ENCODE data around the gene SHLD2. TPM values are rescaled to one million over a fixed set of nuclear protein-coding genes. Genes with fewer than 3 reads are reported as not detected.
"Not testable (repeated sequence)": the region's sequence is repeated elsewhere in the genome, so short reads cannot be mapped to it uniquely, and the experiment has no call there.

The SHLD2 gene
- polyA plus RNA-seq, 3 donors = 10.2 to 16.3 (median 16.2) TPM

GRCh38 chr10:87127048-87127447 lies 32.0 kb downstream of the SHLD2 start:
- H3K27me3 Mint-ChIP-seq (ENCODE audit: low read depth in 3 of 3); H3K79me2 ChIP-seq (ENCODE audit: insufficient read depth, low read length); H3K9me3 ChIP-seq (replicated peaks in 1 of 2; ENCODE audit: control insufficient read depth in 1 of 2, insufficient read depth in 1 of 2, low read length in 2 of 2); H3K36me3 ChIP-seq (replicated peaks in 1 of 2; ENCODE audit: control insufficient read depth in 1 of 2, insufficient read depth in 2 of 2, low read length in 2 of 2); H4K20me1 ChIP-seq (ENCODE audit: insufficient read depth, low read length); H3K27ac Mint-ChIP-seq; DNase-seq; H3K9ac ChIP-seq (ENCODE audit: insufficient read depth, low read length, poor library complexity, severe bottlenecking); H3K4me2 ChIP-seq (replicated peaks; ENCODE audit: extremely low read depth, low read length, poor library complexity, severe bottlenecking); H3K9me3 Mint-ChIP-seq; H3K4me3 Mint-ChIP-seq; H3K4me1 ChIP-seq (ENCODE audit: control insufficient read depth in 1 of 2, insufficient read depth in 2 of 2, low read length in 2 of 2); intact Hi-C loops (cut with micrococcal nuclease); H3K4me1 Mint-ChIP-seq; H3K4me3 ChIP-seq (replicated peaks in 1 of 3; ENCODE audit: low read depth in 2 of 3, low read length in 3 of 3); H3K27me3 ChIP-seq (ENCODE audit: control insufficient read depth in 2 of 2, insufficient read depth in 2 of 2, low read length in 2 of 2); H2AFZ ChIP-seq (ENCODE audit: insufficient read depth, low read depth, low read length, poor library complexity, severe bottlenecking); H3K27ac ChIP-seq (ENCODE audit: low read depth in 1 of 2, low read length in 2 of 2): not testable (repeated sequence)
- WGBS (ENCODE audit: insufficient coverage) = no CpG with 5 or more reads among the region's 2 CpGs
- peaks cover 15 to 16% of the 10 kb centered on the region in 2 donors for H3K36me3 Mint-ChIP-seq

GRCh38 chr10:87127607-87128156 lies 32.7 kb downstream of the SHLD2 start:
- H3K27ac ChIP-seq (ENCODE audit: low read depth in 1 of 2, low read length in 2 of 2); H2AFZ ChIP-seq (ENCODE audit: insufficient read depth, low read depth, low read length, poor library complexity, severe bottlenecking); H4K20me1 ChIP-seq (ENCODE audit: insufficient read depth, low read length); H3K27ac Mint-ChIP-seq; H3K27me3 Mint-ChIP-seq (ENCODE audit: low read depth in 3 of 3); H3K79me2 ChIP-seq (ENCODE audit: insufficient read depth, low read length); H3K9me3 ChIP-seq (replicated peaks in 1 of 2; ENCODE audit: control insufficient read depth in 1 of 2, insufficient read depth in 1 of 2, low read length in 2 of 2); DNase-seq; H3K4me3 ChIP-seq (replicated peaks in 1 of 3; ENCODE audit: low read depth in 2 of 3, low read length in 3 of 3); H3K9me3 Mint-ChIP-seq; H3K4me2 ChIP-seq (replicated peaks; ENCODE audit: extremely low read depth, low read length, poor library complexity, severe bottlenecking); H3K4me3 Mint-ChIP-seq; H3K36me3 ChIP-seq (replicated peaks in 1 of 2; ENCODE audit: control insufficient read depth in 1 of 2, insufficient read depth in 2 of 2, low read length in 2 of 2); intact Hi-C loops (cut with micrococcal nuclease); H3K4me1 ChIP-seq (ENCODE audit: control insufficient read depth in 1 of 2, insufficient read depth in 2 of 2, low read length in 2 of 2); H3K27me3 ChIP-seq (ENCODE audit: control insufficient read depth in 2 of 2, insufficient read depth in 2 of 2, low read length in 2 of 2); H3K9ac ChIP-seq (ENCODE audit: insufficient read depth, low read length, poor library complexity, severe bottlenecking): not testable (repeated sequence)
- H3K4me1 Mint-ChIP-seq = peaks cover 11% of the 10 kb centered on the region
- WGBS (ENCODE audit: insufficient coverage) = no CpG with 5 or more reads among the region's 3 CpGs
- peaks cover 13% of the 10 kb centered on the region in 2 donors for H3K36me3 Mint-ChIP-seq

- H3K9me3 ChIP-seq (replicated peaks in 1 of 2; ENCODE audit: control insufficient read depth in 1 of 2, insufficient read depth in 1 of 2, low read length in 2 of 2); H3K4me2 ChIP-seq (replicated peaks; ENCODE audit: extremely low read depth, low read length, poor library complexity, severe bottlenecking); H3K79me2 ChIP-seq (ENCODE audit: insufficient read depth, low read length); H3K9ac ChIP-seq (ENCODE audit: insufficient read depth, low read length, poor library complexity, severe bottlenecking); H3K4me3 ChIP-seq (replicated peaks in 1 of 3; ENCODE audit: low read depth in 2 of 3, low read length in 3 of 3); H4K20me1 ChIP-seq (ENCODE audit: insufficient read depth, low read length); H3K27me3 ChIP-seq (ENCODE audit: control insufficient read depth in 2 of 2, insufficient read depth in 2 of 2, low read length in 2 of 2); H2AFZ ChIP-seq (ENCODE audit: insufficient read depth, low read depth, low read length, poor library complexity, severe bottlenecking); H3K27ac ChIP-seq (ENCODE audit: low read depth in 1 of 2, low read length in 2 of 2); H3K36me3 ChIP-seq (replicated peaks in 1 of 2; ENCODE audit: control insufficient read depth in 1 of 2, insufficient read depth in 2 of 2, low read length in 2 of 2); H3K4me1 ChIP-seq (ENCODE audit: control insufficient read depth in 1 of 2, insufficient read depth in 2 of 2, low read length in 2 of 2); H3K27me3 Mint-ChIP-seq (ENCODE audit: low read depth in 3 of 3); intact Hi-C loops (cut with micrococcal nuclease); H3K4me3 Mint-ChIP-seq: not testable (repeated sequence)
- DNase-seq = peak; percentile 50 to 70 (median 63)
- Mint-ChIP-seq H3K36me3 (peaks cover 21% of the 10 kb centered on the region in 2 donors), H3K4me1 (peaks cover 13% of the 10 kb centered on the region), H3K27ac (peak overlapping the region in 2 of 7 donors; percentile 18 to 75), H3K9me3 (peaks cover 3 to 11% (median 6%) of the 10 kb centered on the region in 7 donors)
Observed at GRCh38 chr10:87132176-87132575, 37.2 kb downstream of the SHLD2 start.

GRCh38 chr10:87133936-87134335 lies 38.9 kb downstream of the SHLD2 start:
- H3K4me1 ChIP-seq (ENCODE audit: control insufficient read depth in 1 of 2, insufficient read depth in 2 of 2, low read length in 2 of 2); H3K4me3 Mint-ChIP-seq; H3K36me3 ChIP-seq (replicated peaks in 1 of 2; ENCODE audit: control insufficient read depth in 1 of 2, insufficient read depth in 2 of 2, low read length in 2 of 2); H3K9ac ChIP-seq (ENCODE audit: insufficient read depth, low read length, poor library complexity, severe bottlenecking); DNase-seq; H3K27ac ChIP-seq (ENCODE audit: low read depth in 1 of 2, low read length in 2 of 2); H3K9me3 ChIP-seq (replicated peaks in 1 of 2; ENCODE audit: control insufficient read depth in 1 of 2, insufficient read depth in 1 of 2, low read length in 2 of 2); H3K4me3 ChIP-seq (replicated peaks in 1 of 3; ENCODE audit: low read depth in 2 of 3, low read length in 3 of 3); H3K27me3 Mint-ChIP-seq (ENCODE audit: low read depth in 3 of 3); H3K27me3 ChIP-seq (ENCODE audit: control insufficient read depth in 2 of 2, insufficient read depth in 2 of 2, low read length in 2 of 2); H2AFZ ChIP-seq (ENCODE audit: insufficient read depth, low read depth, low read length, poor library complexity, severe bottlenecking); H4K20me1 ChIP-seq (ENCODE audit: insufficient read depth, low read length); intact Hi-C loops (cut with micrococcal nuclease); H3K79me2 ChIP-seq (ENCODE audit: insufficient read depth, low read length); H3K4me2 ChIP-seq (replicated peaks; ENCODE audit: extremely low read depth, low read length, poor library complexity, severe bottlenecking): not testable (repeated sequence)
- H3K27ac Mint-ChIP-seq = peak overlapping the region in 1 of 7 donors; percentile 43
- peaks cover 5 to 17% (median 13%) of the 10 kb centered on the region in 7 donors for H3K9me3 Mint-ChIP-seq
- peaks cover 21 to 27% of the 10 kb centered on the region in 2 donors for H3K36me3 Mint-ChIP-seq
- H3K4me1 Mint-ChIP-seq = peaks cover 13% of the 10 kb centered on the region
- WGBS (ENCODE audit: insufficient coverage) = no CpG with 5 or more reads among the region's 2 CpGs

All from CD14-positive monocyte (primary cell).